Activated CD4-positive, alpha-beta T cell treated with anti-CD3 and anti-CD28 coated beads, Interleukin-2, amount 50 U/mL, for 24 hours (primary cell): ENCODE data around the gene LCP2.
"Not testable (repeated sequence)": the region's sequence is repeated elsewhere in the genome, so short reads cannot be mapped to it uniquely, and the experiment has no call there.

ENCODE experiments used
- DNase-seq, 2 donors: peaks; one replicate each; pipeline ENCODE4 v3.0.0-alpha.2; 2020; ENCODE audit warnings: low read depth in 1 of 2, low spot score in 1 of 2

The LCP2 gene

DNA sequence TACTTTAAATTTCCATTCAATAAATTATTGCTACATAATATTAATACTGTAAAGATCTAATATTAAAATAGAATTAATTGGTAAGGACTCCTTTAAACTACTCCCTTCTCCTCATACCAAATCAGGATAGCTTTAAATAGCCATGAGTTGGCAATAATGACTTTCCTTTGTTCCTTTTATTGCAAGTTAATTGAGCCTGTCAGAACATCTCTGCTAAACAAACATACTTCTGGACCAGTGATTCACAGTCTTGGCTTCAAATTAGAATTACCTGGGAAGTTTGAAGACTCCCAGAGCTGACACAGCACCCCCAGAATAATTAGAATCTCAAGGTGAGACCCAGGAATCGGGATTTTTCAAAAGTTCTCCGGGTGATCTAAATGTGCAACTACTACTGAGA lies 46.1 kb downstream of the LCP2 start:
- DNase-seq = no peak

DNA sequence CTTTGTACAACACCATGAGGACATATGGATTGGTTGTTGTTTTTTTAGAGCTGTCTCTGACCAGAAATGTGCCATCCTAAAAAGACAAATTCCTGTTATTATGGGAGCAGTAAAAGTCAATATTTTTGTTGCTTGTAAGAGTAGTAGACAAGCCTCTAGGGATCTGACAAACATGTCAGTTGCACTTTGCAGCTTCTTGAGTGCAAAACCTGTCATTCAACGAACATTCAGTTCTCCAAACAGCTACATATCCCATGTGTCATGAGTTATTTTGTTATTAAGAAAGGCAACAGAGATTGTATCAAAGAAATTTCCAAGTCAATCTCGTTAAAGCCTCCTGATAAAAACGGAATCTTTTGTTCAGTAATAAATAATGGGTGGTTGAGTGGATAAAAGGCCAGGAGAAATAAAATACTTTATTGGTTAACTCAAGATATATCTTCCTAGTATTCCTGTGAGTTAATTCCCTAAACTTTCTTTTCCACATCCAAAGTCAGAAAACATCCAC lies 46.7 kb downstream of the LCP2 start:
- no peak for DNase-seq

- DNase-seq = no peak
Observed at GRCh38 chr5:170249355-170249754, 48.2 kb downstream of the LCP2 start.

GRCh38 chr5:170248931-170249227 lies 48.7 kb downstream of the LCP2 start:
- DNase-seq = not testable (repeated sequence)

- no peak for DNase-seq
Observed at GRCh38 chr5:170248172-170248930, 49.2 kb downstream of the LCP2 start.

DNA sequence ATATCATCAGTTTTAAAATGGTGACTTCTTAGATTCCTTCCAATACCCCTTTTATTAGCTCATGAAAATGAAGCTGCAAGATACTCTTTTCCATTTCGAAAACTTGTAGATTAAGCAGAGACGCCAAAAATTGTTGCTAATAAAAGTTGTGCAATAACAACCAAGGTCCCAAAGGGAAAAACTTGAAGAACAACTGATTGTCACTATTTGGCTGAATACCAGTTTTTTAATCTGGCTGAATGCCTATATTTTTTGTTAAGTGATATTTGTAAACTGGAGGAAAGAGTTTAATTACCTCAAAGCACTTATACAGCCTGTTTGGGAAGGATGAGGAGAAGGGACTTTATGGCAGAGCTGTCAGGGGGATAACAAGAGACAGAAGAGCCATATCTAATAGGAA lies 50.2 kb downstream of the LCP2 start:
- DNase-seq = no peak

- DNase-seq = no peak
Observed at GRCh38 chr5:170246126-170246870, 51.3 kb downstream of the LCP2 start.

DNA sequence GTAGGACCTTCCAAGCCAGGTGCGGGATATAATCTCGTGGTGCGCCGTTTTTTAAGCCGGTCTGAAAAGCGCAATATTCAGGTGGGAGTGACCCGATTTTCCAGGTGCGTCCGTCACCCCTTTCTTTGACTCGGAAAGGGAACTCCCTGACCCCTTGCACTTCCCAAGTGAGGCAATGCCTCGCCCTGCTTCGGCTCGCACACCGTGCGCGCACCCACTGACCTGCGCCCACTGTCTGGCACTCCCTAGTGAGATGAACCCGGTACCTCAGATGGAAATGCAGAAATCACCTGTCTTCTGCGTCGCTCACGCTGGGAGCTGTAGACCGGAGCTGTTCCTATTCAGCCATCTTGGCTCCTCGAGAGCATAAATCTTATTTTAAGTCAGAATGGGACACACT lies 52.1 kb downstream of the LCP2 start:
- not testable (repeated sequence) for DNase-seq

DNA sequence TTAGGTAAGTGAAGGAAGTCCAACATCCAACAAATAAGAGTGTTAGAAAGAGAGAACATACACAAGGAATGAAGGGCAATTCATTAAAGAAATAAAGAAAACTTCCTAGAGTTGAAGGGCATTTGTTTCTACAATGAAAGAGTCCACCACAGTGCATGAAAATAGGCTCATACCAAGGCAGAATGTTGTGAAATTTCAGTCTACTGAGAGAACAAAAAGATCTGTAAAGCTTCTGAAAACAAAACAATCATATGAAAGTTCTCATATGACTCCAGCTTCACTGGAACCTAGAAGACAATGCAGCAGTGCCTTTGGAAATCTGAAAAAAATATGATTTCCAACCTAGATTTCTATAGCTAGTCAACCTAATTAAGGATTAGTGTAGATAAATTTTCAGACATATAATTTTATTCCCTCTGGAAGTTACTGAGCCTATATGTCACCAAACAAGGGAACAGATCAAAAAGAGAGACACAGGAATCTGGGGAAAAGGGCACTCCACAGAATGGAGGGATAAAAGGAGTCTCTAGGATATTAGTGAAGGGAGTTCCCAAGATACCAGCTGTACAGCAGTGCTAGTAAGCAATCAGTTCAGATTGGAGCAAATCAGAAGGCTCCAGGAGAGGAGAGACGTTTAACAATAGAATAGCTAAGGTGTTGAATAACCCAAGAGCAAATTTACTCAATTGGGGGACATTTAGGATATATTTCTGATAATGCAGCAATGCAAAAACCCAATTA lies 59.0 kb downstream of the LCP2 start:
- DNase-seq = no peak

DNA sequence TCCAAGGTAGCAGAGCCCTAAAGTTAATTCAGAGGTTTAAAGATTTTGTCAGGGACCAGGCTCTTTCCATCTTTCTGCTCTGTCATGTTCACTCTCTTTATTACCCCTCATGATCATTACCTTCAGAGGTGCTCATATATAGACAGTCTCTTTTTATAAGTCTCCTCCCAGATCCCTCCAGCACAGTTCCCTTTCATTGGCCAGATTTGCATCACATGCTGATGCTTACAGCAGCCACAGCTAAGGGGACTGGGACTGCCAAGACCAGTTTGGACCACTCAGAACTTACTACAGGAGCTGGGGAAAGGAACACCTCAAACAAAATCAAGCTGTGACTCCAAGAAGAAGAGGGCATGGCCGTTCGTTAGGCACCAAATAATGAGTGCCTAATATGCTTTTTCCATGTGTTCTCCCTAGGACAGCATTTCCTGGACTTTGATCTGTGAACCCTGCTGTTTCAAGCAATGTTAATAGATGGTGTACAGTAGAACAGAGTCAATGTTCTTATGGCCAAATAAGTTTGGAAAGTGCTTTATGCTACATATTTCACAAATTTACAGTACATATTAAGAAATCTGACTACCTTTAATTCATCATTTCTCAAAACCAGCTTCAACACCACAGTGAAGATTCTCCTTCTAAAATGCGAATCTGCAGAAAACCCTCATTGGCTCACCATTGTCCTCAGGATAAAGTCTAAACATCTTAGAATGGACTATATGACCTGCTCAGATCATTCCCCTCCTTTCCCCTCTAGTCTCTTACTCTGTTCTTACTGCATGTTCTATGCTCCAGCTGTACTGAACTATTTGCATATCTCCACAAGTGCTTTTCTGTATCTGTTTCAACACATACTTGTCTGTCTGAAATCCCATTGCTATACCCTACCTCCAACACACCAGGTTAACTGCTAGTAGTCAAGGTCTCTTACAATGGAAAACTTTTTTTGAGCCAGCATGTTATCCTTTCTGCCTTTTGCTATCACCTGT lies 61.4 kb downstream of the LCP2 start:
- DNase-seq = no peak

- no peak for DNase-seq
Observed at GRCh38 chr5:170233358-170233892, 64.2 kb downstream of the LCP2 start.

DNA sequence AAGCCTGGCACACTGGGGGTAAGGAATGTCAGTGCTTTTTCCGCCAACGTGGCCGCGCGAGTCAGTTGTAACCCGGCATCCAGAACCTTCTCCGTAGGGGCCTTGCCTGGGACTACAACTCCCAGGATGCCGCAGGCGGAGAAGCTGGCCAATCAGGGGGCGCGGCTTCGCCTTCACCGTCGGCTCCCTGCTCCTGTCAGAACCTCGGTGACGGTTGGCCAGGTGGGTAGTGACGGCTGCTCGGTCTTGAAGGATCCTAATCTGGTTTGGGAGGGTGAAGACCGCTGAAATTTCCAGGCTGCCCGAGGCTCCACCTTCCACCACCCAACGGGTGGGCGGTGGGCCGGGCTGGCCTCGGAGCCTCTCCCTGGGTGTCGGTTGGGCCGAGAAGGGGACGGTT lies 64.8 kb downstream of the LCP2 start, which contains the start of gene C5orf58:
Gene C5orf58 (plus strand): TSS at position 200 of the 400 bp plus-strand sequence. CDS start 1,992 bp downstream, outside the sequence.
- DNase-seq = no peak

- no peak for DNase-seq
Observed at GRCh38 chr5:170228762-170229435, 68.7 kb downstream of the LCP2 start.

GRCh38 chr5:170226661-170227060 lies 70.9 kb downstream of the LCP2 start:
- DNase-seq = no peak

- DNase-seq = no peak
Observed at GRCh38 chr5:170226129-170226615, 71.4 kb downstream of the LCP2 start.

DNA sequence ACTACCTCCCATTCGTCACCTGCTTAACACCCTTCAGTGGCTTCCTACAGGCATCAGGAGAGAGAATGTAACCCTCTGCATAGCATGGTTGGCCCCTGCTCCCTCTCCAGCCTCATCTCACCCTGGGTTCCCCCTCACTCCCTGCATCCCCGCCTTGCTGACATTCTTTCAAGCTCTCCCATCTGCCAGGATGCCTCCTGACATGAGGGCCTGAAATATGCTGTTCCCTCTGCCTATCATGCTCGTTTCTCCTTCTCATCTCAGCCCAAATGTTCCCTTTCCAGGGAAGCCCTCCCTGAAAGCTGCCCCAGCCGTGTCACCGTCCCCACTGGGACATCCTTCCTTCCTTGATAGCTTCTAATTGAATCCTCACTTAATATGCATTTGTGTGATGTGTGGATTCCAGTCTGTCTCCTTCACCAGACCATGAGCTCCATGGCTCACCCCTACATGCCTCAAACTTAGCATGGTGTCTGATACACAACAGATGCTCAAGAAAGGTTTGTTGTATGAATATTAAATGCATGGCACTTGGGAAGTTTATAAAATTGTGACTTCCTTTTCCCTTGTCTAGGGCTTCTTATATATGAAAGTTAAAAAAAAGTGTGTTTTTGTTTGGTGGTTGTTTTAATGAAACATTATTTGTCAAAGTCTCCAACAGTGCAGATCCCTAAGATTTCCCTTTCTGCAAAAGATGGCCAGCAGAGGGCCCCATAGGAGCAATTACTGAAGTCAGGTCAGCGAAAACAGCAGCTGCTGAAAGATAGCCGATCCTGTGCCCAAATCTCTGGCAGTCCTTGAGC lies 72.0 kb downstream of the LCP2 start:
- DNase-seq = peak; percentile 50 to 73

- no peak for DNase-seq
Observed at GRCh38 chr5:170223906-170224305, 73.7 kb downstream of the LCP2 start.

DNA sequence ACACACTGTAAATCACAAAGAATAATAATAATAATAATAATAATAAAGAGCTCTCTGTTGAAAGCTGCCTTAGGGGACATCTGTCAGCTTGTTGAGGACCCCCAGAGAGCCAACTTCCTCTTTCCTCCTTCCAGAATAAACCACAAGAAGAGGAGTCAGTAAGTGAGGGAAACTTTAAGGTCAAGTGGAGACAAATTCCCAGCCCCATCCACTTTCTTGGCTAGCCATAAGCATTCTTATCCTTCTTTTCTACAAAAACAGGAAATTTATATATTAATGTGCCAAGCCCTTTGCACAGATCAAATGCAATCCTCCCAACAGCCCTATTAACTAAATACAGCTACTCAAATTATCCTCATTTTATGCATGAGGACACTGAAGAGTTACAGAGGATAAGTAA lies 74.2 kb downstream of the LCP2 start:
- DNase-seq = no peak

DNA sequence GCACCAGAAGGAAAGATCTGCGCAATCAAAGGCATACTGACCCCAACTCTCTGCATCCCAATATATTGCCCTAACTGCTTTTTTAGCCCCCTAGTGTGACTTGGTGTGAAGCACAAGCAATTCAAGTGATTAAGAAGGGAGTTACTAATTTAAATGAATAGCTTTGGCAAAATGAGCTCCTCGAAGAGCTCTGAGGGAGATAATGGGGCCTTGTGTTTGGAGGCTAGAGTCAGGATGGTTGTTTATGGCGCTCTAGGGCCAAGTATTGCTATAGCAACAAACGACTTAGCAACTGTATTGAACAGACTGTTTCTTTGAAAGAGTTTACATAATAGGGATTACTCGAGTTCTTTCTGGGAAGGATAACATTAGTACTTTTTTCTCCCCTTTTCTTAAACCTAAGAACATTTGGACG lies 76.2 kb downstream of the LCP2 start:
- DNase-seq = no peak
